Progenitor cell of endocrine pancreas (in vitro differentiated cells): ENCODE data around the gene KIF2A. TPM values are rescaled to one million over a fixed set of nuclear protein-coding genes. Genes with fewer than 3 reads are reported as not detected.

Experiments
- DNase-seq: peaks from one replicate; pipeline ENCODE4 v3.0.0; 2021; ENCODE audit warnings: low spot score; ENCODE audit not compliant: unreplicated experiment
- H3K27ac Mint-ChIP-seq: 2 replicates; pipeline ENCODE4 v1.8.0; 2021; ENCODE audit warnings: mild to moderate bottlenecking, moderate library complexity, mixed read lengths
- H3K27me3 Mint-ChIP-seq: 2 replicates; pipeline ENCODE4 v1.8.0; 2021; ENCODE audit warnings: mixed read lengths
- H3K36me3 Mint-ChIP-seq: 2 replicates; pipeline ENCODE4 v1.8.0; 2022; ENCODE audit warnings: mixed read lengths; ENCODE audit not compliant: insufficient read depth
- H3K4me1 Mint-ChIP-seq: 2 replicates; pipeline ENCODE4 v1.8.0; 2021; ENCODE audit warnings: low read depth, mixed read lengths
- H3K4me3 Mint-ChIP-seq: 2 replicates; pipeline ENCODE4 v1.8.0; 2021; ENCODE audit warnings: low read depth, mild to moderate bottlenecking, moderate library complexity, mixed read lengths
- H3K9me3 Mint-ChIP-seq: 2 replicates; pipeline ENCODE4 v1.8.0; 2021; ENCODE audit warnings: low read depth, mixed read lengths
- long read RNA-seq: library from polyadenylated mRNA; unstranded; transcript quantifications from one replicate; pipeline ENCODE4 v2.0.0, GENCODE V29; 2020
- total RNA-seq: library from RNA; stranded (reverse); gene quantifications from 2 replicates; pipeline ENCODE4 v1.2.1, GENCODE V29; 2021
- TF ChIP-seq, protein P1 (sequence below): fragments of 200-600 bp; sonication (generic); IDR thresholded peaks from one replicate; pipeline ENCODE4 v1.5.0; 2021; ENCODE audit warnings: antibody characterized with exemption, mild to moderate bottlenecking; ENCODE audit not compliant: unreplicated experiment

Gene KIF2A
- total RNA-seq, result 69.3 and 75.3 TPM in 2 replicates
- long read RNA-seq, transcript KIF2A-202 (20 exons, 2,539 nt), result major isoform, 10 of 33 reads
- long read RNA-seq, partial matches to known transcripts, result 9 of 33 reads
- long read RNA-seq, other reads (novel, unspliced or antisense), result 14 of 33 reads

- H3K4me1 Mint-ChIP-seq, result peaks cover 16% of the 10 kb centered on the region
Measured at GRCh38 chr5:62305715-62306322, at the start of gene KIF2A. KIF2A (plus strand) TSS chr5:62306206; CDS start chr5:62306473, 267 bp downstream.

DNA sequence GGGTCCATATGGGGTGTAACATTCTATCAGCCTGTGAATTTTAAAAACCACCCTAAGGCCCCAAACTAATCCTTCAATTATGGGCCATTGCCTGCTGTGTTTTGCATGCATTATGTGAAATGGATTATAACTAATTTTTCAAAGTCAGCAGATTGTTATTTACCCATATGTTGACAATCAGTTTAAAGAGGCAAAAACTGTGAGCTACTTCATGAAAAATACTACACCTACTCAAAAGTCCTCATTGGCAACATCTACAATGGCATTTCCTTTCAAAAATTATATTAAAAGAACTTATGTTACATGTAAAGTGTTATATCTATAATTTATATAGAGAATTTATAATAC lies 49.0 kb upstream of the KIF2A start:
- no peaks in the 10 kb centered on the region for H3K36me3 Mint-ChIP-seq
- peaks cover 6% of the 10 kb centered on the region for H3K4me1 Mint-ChIP-seq
- TF ChIP-seq, protein P1, sequence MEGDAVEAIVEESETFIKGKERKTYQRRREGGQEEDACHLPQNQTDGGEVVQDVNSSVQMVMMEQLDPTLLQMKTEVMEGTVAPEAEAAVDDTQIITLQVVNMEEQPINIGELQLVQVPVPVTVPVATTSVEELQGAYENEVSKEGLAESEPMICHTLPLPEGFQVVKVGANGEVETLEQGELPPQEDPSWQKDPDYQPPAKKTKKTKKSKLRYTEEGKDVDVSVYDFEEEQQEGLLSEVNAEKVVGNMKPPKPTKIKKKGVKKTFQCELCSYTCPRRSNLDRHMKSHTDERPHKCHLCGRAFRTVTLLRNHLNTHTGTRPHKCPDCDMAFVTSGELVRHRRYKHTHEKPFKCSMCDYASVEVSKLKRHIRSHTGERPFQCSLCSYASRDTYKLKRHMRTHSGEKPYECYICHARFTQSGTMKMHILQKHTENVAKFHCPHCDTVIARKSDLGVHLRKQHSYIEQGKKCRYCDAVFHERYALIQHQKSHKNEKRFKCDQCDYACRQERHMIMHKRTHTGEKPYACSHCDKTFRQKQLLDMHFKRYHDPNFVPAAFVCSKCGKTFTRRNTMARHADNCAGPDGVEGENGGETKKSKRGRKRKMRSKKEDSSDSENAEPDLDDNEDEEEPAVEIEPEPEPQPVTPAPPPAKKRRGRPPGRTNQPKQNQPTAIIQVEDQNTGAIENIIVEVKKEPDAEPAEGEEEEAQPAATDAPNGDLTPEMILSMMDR, result no peak
- no peaks in the 10 kb centered on the region for H3K27me3 Mint-ChIP-seq
- no peak for DNase-seq
- no peak overlapping the region for H3K4me3 Mint-ChIP-seq
- no peak overlapping the region for H3K27ac Mint-ChIP-seq
- H3K9me3 Mint-ChIP-seq, result no peaks in the 10 kb centered on the region

More at GRCh38 chr5:62305715-62306322, at the start of gene KIF2A:
- TF ChIP-seq, protein P1, result peak; percentile 17
- peak within 1 kb of the TSS; percentile 98 for H3K4me3 Mint-ChIP-seq
- peak within 1 kb of the TSS; percentile 95 for H3K27ac Mint-ChIP-seq
- H3K9me3 Mint-ChIP-seq, result no peaks in the 10 kb centered on the region
- peaks cover 3% of the 10 kb centered on the region for H3K27me3 Mint-ChIP-seq
- peak; percentile 81 for DNase-seq
- no peaks in the 10 kb centered on the region for H3K36me3 Mint-ChIP-seq

DNA sequence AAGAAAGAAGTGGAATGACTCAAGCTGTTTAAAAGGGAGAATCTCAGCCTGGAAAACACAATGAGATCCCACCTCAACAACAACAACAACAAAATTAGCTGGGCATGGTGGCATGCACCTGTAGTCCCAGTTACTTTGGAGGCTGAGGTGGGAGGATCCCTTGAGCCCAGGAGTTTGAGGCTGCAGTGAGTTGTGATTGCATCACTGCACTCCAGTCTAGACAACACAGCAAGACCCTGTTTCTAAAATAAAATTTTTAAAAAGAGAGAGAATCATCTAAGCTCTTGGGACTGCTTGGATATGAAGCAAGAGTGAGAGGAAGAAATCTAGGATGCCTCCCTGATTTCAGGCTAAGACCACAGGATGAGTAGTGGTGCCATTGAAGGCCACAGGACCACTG lies 47.4 kb upstream of the KIF2A start:
- Mint-ChIP-seq H3K4me1 (peaks cover 6% of the 10 kb centered on the region), H3K9me3 (no peaks in the 10 kb centered on the region), H3K27ac (no peak overlapping the region), H3K4me3 (no peak overlapping the region), H3K36me3 (no peaks in the 10 kb centered on the region), H3K27me3 (no peaks in the 10 kb centered on the region)
- DNase-seq, result no peak
- TF ChIP-seq, protein P1, result no peak

DNA sequence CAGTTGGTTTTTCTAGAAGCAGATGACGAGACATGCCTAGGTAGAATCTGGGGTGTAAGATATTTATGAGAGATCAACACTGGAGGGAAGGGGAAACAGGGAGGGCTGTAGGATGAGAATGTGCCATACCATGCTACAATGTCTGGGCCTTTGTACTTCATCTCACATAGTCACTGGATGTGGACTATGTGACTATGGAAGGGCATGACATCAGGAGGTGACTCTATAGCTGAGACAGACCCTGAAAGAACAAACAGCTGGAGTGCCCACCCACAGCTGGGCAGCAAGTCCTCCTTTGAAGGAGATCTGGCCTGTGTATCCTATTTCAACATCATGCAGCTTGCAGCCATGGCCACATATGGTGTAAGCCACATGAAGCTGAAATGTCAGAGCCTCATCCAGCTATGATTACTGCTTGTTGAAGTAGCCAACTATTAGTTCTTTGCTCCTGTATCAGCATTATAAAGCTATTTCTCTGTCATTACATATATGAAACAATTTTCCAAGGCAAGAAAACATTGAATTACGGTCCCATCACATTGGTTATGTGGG lies 46.2 kb upstream of the KIF2A start:
- TF ChIP-seq, protein P1, result no peak
- no peak for DNase-seq
- Mint-ChIP-seq H3K9me3 (no peaks in the 10 kb centered on the region), H3K4me1 (peaks cover 6% of the 10 kb centered on the region), H3K36me3 (no peaks in the 10 kb centered on the region), H3K27ac (no peak overlapping the region), H3K27me3 (no peaks in the 10 kb centered on the region), H3K4me3 (no peak overlapping the region)

- DNase-seq, result no peak
- Mint-ChIP-seq H3K9me3 (no peaks in the 10 kb centered on the region), H3K4me3 (no peak overlapping the region), H3K27me3 (no peaks in the 10 kb centered on the region), H3K36me3 (no peaks in the 10 kb centered on the region), H3K27ac (no peak overlapping the region), H3K4me1 (peaks cover 6% of the 10 kb centered on the region)
- TF ChIP-seq, protein P1, result no peak
Measured at GRCh38 chr5:62260513-62260912, 45.5 kb upstream of the KIF2A start.
